A673 (cell line): ENCODE data around the gene PDC. TPM values are rescaled to one million over a fixed set of nuclear protein-coding genes. Genes with fewer than 3 reads are reported as not detected.
A peak's percentile ranks its signal among the peaks of the same experiment; 100 is the strongest.

Experiments used
- BruUV-seq: library from RNA; stranded (reverse); fragments of 400-500 nt; replicated peaks from 2 replicates; lab custom pipeline; 2021; lab: Mats Ljungman, UMichigan
- CTCF ChIA-PET: fragments of 300-600 bp; sonication (Branson Sonifier 250); formaldehyde crosslinking; loops from one replicate; lab custom pipeline; 2022; ENCODE audit warnings: antibody characterized with exemption; lab: Charles Lee
- POLR2A ChIA-PET: fragments of 300-600 bp; sonication (Branson Sonifier 250); formaldehyde crosslinking; loops from one replicate; lab custom pipeline; 2022; ENCODE audit warnings: antibody characterized with exemption; ENCODE audit not compliant: low non-redundant PET; lab: Charles Lee
- DNase-seq: peaks from one replicate; pipeline ENCODE4 v3.0.0-alpha.2; 2015; ENCODE audit warnings: low spot score
- H3K27ac ChIP-seq: fragments of 200-600 bp; sonication (generic); 2 replicates; pipeline ENCODE4 v1.5.1; 2016; ENCODE audit warnings: mixed run types, low read depth, mild to moderate bottlenecking, mixed read lengths, antibody characterized with exemption, low read length; ENCODE audit not compliant: poor library complexity, severe bottlenecking
- H3K27me3 ChIP-seq: fragments of 200-600 bp; sonication (generic); replicated peaks from 2 replicates; pipeline ENCODE4 v1.6.1; 2017; ENCODE audit warnings: mixed run types, low read depth, mild to moderate bottlenecking, mixed read lengths, antibody characterized with exemption, low read length; ENCODE audit not compliant: insufficient read depth, poor library complexity
- H3K36me3 ChIP-seq: fragments of 200-600 bp; sonication (generic); 2 replicates; pipeline ENCODE4 v1.6.1; 2016; ENCODE audit warnings: mixed run types, mild to moderate bottlenecking, mixed read lengths, antibody characterized with exemption, low read length; ENCODE audit not compliant: insufficient read depth, poor library complexity, severe bottlenecking
- H3K4me1 ChIP-seq: fragments of 200-600 bp; sonication (generic); 2 replicates; pipeline ENCODE4 v1.6.1; 2017; ENCODE audit warnings: mixed run types, mild to moderate bottlenecking, mixed read lengths, antibody characterized with exemption, low read length; ENCODE audit not compliant: insufficient read depth, poor library complexity, severe bottlenecking
- H3K4me3 ChIP-seq: fragments of 200-600 bp; sonication (generic); 2 replicates; pipeline ENCODE4 v1.5.1; 2016; ENCODE audit warnings: low read depth, mixed run types, mild to moderate bottlenecking, mixed read lengths, low read length; ENCODE audit not compliant: poor library complexity, severe bottlenecking
- H3K9me3 ChIP-seq: fragments of 200-600 bp; sonication (generic); 2 replicates; pipeline ENCODE4 v1.6.1; 2016; ENCODE audit warnings: mixed run types, low read depth, mild to moderate bottlenecking, mixed read lengths, antibody characterized with exemption, low read length; ENCODE audit not compliant: poor library complexity, severe bottlenecking
- EZH2 ChIP-seq: fragments of 200-600 bp; sonication (generic); IDR thresholded peaks from 2 replicates; pipeline ENCODE4 v1.6.1; 2017; ENCODE audit warnings: borderline replicate concordance, low read depth, mild to moderate bottlenecking, mixed read lengths, antibody characterized with exemption, low read length; ENCODE audit not compliant: poor library complexity, severe bottlenecking
- intact Hi-C: fragments of 100-400 bp; cut with micrococcal nuclease; formaldehyde crosslinking; loops from one replicate; pipeline ENCODE4 v1.10.0; 2022; ENCODE audit not compliant: unreplicated experiment
- total RNA-seq: library from RNA; stranded (reverse); gene quantifications from 2 replicates; pipeline ENCODE4 v1.2.3, GENCODE V29; 2021
- TF ChIP-seq, protein P1 (sequence below): fragments of 300-800, 200-600 bp; sonication (generic); conservative IDR thresholded peaks from 2 replicates; pipeline ENCODE4 v1.5.1; 2017; ENCODE audit warnings: low read depth, mild to moderate bottlenecking, antibody characterized with exemption, low read length, moderate library complexity, mixed read lengths

The PDC gene
- total RNA-seq, 1 experiment from 2014 or later = not detected

DNA sequence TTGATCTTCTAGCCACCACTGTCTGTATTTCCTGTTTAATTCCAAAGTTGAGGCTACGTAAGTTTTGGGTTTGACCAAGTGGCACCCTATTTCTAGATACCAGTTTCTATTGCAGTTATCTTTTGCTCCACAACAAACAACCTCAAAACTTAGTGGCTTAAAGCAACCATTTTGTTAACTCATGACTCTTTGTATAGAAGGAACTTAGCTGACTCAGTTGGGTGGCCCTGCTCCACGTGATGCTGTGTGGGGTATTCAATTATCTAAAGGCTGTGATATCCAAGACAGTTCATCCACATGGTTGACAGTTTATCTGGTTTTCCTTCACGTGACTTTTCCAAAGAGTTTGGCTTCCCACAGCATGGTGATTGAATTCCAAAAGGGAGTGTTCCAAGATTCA is 34.8 kb downstream of the PDC start:
- BruUV-seq = no TSS peak

DNA sequence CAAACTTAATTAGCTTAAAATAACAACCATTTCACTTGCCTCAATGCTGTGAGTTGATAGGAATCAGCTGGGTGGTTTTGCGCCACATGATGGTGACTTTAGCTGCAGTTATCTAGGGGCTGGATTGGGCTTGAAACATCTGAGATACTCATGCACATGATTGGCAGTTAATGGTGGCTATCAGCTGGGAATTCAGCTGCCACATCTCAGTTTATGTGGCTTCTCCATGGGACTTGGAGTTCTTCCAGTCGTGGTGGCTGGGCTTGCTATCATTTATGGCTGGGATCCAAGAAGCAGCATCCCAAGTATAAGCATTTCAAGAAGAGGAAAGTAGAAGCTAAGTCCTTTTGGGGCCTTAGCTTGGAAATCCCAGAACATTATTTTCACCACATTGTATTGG is 36.4 kb downstream of the PDC start:
- Histone ChIP-seq H3K27me3 (no peaks in the 10 kb centered on the region), H3K4me3 (no peak overlapping the region), H3K27ac (no peak overlapping the region), H3K36me3 (peaks cover 2% of the 10 kb centered on the region), H3K4me1 (peaks cover 16% of the 10 kb centered on the region), H3K9me3 (no peaks in the 10 kb centered on the region)
- no peak for TF ChIP-seq EZH2
- ChIA-PET POLR2A (no interaction called here), CTCF (no interaction called here)
- intact Hi-C loops = no loop called here
- DNase-seq = peak; percentile 61
- BruUV-seq = no TSS peak

More for the DNA sequence above, 34.8 kb downstream of the PDC start:
- Histone ChIP-seq H3K4me1 (peaks cover 11% of the 10 kb centered on the region), H3K36me3 (no peaks in the 10 kb centered on the region), H3K9me3 (no peaks in the 10 kb centered on the region), H3K27me3 (no peaks in the 10 kb centered on the region), H3K27ac (no peak overlapping the region), H3K4me3 (no peak overlapping the region)
- POLR2A ChIA-PET = no interaction called here
- CTCF ChIA-PET = no interaction called here
- intact Hi-C loops = no loop called here
- no peak for TF ChIP-seq EZH2
- TF ChIP-seq, protein P1, sequence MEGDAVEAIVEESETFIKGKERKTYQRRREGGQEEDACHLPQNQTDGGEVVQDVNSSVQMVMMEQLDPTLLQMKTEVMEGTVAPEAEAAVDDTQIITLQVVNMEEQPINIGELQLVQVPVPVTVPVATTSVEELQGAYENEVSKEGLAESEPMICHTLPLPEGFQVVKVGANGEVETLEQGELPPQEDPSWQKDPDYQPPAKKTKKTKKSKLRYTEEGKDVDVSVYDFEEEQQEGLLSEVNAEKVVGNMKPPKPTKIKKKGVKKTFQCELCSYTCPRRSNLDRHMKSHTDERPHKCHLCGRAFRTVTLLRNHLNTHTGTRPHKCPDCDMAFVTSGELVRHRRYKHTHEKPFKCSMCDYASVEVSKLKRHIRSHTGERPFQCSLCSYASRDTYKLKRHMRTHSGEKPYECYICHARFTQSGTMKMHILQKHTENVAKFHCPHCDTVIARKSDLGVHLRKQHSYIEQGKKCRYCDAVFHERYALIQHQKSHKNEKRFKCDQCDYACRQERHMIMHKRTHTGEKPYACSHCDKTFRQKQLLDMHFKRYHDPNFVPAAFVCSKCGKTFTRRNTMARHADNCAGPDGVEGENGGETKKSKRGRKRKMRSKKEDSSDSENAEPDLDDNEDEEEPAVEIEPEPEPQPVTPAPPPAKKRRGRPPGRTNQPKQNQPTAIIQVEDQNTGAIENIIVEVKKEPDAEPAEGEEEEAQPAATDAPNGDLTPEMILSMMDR = no peak
- no peak for DNase-seq

DNA sequence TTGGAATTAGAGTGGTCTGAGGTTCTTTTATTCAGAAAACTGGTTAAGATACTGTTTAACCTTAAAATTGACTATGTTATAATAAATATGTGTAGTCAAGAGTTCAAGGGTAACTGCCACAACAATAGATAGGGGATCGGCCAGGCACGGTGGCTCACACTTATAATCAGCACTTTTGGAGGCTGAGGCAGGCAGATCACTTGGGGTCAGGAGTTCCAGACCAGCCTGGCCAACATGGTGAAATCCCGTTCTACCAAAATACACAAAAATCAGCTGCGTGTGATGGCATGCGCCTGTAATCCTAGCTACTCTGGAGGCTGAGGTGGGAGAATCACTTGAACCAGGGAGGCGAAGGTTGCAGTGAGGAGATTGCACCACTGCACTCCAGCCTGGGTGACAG is 39.5 kb downstream of the PDC start:
- H3K27me3 ChIP-seq = no peaks in the 10 kb centered on the region
- H3K4me3 ChIP-seq = no peak overlapping the region
- H3K27ac ChIP-seq = peak overlapping the region; percentile 39
- H3K4me1 ChIP-seq = peaks cover 16% of the 10 kb centered on the region
- no peaks in the 10 kb centered on the region for H3K9me3 ChIP-seq
- BruUV-seq = no TSS peak
- ChIA-PET POLR2A (no interaction called here), CTCF (no interaction called here)
- no peak for DNase-seq
- H3K36me3 ChIP-seq = peaks cover 11% of the 10 kb centered on the region
- intact Hi-C loops = no loop called here
- TF ChIP-seq, protein P1 = no peak
- no peak for TF ChIP-seq EZH2

DNA sequence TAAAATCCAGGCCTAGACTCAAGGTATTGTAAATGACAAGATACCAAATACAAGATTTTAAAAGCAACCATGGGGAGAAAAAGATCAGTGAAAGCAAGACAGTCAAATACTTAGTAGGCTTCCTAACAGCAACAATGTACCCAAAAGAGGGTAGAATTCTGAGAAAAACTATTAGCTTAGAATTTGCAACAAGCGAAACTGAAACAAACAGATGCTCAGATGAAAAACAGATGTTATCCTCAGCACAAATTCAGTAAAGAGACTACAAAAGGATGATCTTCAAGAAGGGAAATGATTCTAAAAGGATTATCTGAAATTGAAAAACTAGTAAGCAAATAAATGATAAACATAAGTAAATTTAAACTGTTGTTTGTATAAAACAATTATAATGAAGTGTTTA is 40.0 kb downstream of the PDC start:
- POLR2A ChIA-PET = no interaction called here

More for the DNA sequence above, 40.0 kb downstream of the PDC start:
- H3K9me3 ChIP-seq = no peaks in the 10 kb centered on the region
- H3K4me1 ChIP-seq = peaks cover 16% of the 10 kb centered on the region
- intact Hi-C loops = no loop called here
- no peak overlapping the region for H3K27ac ChIP-seq
- no peak overlapping the region for H3K4me3 ChIP-seq
- peaks cover 11% of the 10 kb centered on the region for H3K36me3 ChIP-seq
- TF ChIP-seq, protein P1 = no peak
- TF ChIP-seq EZH2 = no peak
- DNase-seq = peak; percentile 35
- H3K27me3 ChIP-seq = no peaks in the 10 kb centered on the region
- no TSS peak for BruUV-seq
- CTCF ChIA-PET = interaction anchor here (0.6 kb wide), 1 partner anchor 302 kb away, joined by 3 read pairs; no protein-coding TSS in a partner anchor
